WERI-Rb-1 (cell line): ENCODE measurements around the gene INHBE.

Experiments used
- DNase-seq: peaks from one replicate; pipeline ENCODE4 v3.0.0-alpha.2; 2020
- H3K27ac ChIP-seq: fragments of 250-450 bp; sonication (Bioruptor Pico); 2 replicates; pipeline ENCODE4 v1.5.1; 2020; ENCODE audit warnings: mild to moderate bottlenecking, moderate library complexity
- H3K27me3 ChIP-seq: fragments of 250-450 bp; sonication (Bioruptor Pico); 2 replicates; pipeline ENCODE4 v1.5.1; 2021; ENCODE audit warnings: mild to moderate bottlenecking, low read depth, moderate library complexity; ENCODE audit not compliant: insufficient read depth, severe bottlenecking
- H3K36me3 ChIP-seq: fragments of 250-450 bp; sonication (Bioruptor Pico); 2 replicates; pipeline ENCODE4 v1.5.1; 2020; ENCODE audit warnings: mild to moderate bottlenecking, moderate library complexity
- H3K4me3 ChIP-seq: 2 replicates; pipeline ENCODE4 v1.5.1; 2011; ENCODE audit warnings: low read depth, mild to moderate bottlenecking, control low read depth, low read length
- H3K9me3 ChIP-seq: fragments of 250-450 bp; sonication (Bioruptor Pico); 2 replicates; pipeline ENCODE4 v1.5.1; 2021; ENCODE audit warnings: mild to moderate bottlenecking, moderate library complexity; ENCODE audit not compliant: severe bottlenecking
- TF ChIP-seq, protein P1 (sequence below): IDR thresholded peaks from 2 replicates; pipeline ENCODE4 v1.5.1; 2011; ENCODE audit warnings: low read depth, mild to moderate bottlenecking, control low read depth, inconsistent platforms, low read length

Gene INHBE

DNA sequence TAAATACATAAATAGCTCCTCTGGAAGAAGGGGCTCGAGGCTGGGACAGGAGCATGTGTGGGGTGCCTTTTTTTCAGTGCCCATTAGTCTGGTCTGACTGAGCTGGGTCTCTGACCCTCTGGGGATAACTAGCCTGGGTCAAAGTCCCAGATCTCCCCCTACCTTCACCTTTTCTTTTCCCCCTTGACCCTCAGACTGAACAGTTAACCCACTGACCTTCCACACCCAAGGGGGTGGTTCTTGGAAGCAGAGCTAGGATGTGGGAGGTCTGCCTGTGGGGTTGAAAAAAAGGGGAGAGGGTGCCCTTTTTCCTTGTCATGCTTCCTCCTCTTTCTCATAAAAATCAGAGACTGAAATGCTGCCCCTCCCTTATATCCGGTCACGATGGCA, 3.6 kb downstream of the INHBE start:
- Histone ChIP-seq H3K4me3 (peak overlapping the region; percentile 23), H3K27ac (peak overlapping the region; percentile 100), H3K36me3 (peaks cover 27% of the 10 kb centered on the region), H3K27me3 (peaks cover 2% of the 10 kb centered on the region), H3K9me3 (no peaks in the 10 kb centered on the region)
- no peak for DNase-seq
- TF ChIP-seq, protein P1, sequence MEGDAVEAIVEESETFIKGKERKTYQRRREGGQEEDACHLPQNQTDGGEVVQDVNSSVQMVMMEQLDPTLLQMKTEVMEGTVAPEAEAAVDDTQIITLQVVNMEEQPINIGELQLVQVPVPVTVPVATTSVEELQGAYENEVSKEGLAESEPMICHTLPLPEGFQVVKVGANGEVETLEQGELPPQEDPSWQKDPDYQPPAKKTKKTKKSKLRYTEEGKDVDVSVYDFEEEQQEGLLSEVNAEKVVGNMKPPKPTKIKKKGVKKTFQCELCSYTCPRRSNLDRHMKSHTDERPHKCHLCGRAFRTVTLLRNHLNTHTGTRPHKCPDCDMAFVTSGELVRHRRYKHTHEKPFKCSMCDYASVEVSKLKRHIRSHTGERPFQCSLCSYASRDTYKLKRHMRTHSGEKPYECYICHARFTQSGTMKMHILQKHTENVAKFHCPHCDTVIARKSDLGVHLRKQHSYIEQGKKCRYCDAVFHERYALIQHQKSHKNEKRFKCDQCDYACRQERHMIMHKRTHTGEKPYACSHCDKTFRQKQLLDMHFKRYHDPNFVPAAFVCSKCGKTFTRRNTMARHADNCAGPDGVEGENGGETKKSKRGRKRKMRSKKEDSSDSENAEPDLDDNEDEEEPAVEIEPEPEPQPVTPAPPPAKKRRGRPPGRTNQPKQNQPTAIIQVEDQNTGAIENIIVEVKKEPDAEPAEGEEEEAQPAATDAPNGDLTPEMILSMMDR, result no peak

DNA sequence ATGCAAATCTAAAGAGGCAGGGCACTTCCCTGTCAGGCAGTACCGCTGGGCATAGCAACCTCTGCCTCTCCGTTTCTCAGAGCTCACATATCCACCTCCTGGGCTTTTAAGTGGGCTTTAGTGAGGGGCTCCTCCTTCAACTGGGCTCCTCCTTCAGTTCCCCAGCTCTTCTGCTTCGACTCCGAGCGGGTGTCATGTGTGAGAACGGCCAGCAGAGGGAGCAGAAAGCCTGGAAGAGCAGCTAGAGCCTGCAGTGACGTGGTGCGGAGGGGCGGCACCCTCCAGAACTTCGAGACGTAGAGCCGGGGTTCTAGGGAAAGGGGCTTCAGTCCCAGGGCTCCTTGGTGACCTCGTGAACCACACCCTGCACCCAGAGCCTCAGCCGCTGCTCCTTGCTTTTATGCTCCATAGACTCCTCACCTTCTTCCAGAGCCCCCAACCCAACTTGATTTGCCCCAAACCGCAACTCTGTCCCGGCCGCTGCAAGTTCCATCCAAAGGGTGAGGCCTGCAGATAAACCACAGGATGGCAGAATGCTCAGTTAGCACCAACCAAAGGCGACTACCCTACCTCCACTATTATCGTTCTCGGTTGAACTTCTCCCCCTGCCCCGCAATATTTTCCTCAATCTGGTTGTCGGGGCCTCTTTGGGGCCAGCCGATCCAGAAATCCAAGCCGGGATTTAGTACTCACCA, 4.1 kb downstream of the INHBE start:
- Histone ChIP-seq H3K9me3 (no peaks in the 10 kb centered on the region), H3K27ac (peak overlapping the region; percentile 100), H3K27me3 (peaks cover 2% of the 10 kb centered on the region), H3K4me3 (peak overlapping the region; percentile 48), H3K36me3 (peaks cover 27% of the 10 kb centered on the region)
- DNase-seq, result peak; percentile 97
- TF ChIP-seq, protein P1, result peak; percentile 85

DNA sequence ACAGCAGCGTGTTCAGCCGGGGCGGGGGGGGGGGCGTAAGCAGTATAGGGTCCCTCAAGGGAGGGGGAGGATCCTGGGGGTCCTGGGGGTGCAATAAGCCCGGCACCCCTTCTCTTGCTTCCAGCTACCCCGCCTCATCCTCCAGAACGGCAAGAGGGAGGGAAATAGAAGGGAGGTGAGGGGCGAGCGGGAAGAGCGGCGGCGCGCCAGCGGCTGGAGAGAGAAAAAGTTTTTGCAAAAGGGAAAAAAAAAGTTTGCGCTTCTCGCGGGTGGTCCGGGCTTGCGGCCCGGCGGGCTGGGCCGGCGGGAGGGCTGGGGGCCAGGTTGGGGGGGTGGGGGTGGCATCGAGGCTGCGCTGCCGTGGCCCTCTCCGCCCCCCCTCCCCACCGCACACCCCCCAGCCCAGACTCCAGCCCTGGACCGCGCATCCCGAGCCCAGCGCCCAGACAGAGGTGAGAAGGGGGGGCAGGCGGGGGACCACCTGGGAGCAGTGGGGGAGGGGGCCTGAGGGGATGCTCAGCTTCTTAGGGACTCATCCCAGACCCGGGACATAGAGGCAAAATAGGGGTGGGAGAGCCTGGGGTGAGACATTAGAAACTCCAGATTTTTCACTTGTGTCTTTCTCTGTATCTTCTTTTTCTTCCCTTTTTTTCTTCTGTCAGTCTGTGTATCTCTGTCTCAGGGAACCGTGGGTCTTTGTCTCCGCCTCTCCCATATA, 4.8 kb downstream of the INHBE start, which contains the start of gene GLI1:
TSS of gene GLI1 (plus strand) at position 36 of the 718 bp plus-strand sequence. CDS start 3,907 bp downstream, outside the sequence.
- TF ChIP-seq, protein P1, result no peak
- peak within 1 kb of the TSS; percentile 48 for H3K4me3 ChIP-seq
- peak within 1 kb of the TSS; percentile 100 for H3K27ac ChIP-seq
- H3K36me3 ChIP-seq, result peaks cover 27% of the 10 kb centered on the region
- DNase-seq, result no peak
- H3K27me3 ChIP-seq, result peaks cover 2% of the 10 kb centered on the region
- no peaks in the 10 kb centered on the region for H3K9me3 ChIP-seq

DNA sequence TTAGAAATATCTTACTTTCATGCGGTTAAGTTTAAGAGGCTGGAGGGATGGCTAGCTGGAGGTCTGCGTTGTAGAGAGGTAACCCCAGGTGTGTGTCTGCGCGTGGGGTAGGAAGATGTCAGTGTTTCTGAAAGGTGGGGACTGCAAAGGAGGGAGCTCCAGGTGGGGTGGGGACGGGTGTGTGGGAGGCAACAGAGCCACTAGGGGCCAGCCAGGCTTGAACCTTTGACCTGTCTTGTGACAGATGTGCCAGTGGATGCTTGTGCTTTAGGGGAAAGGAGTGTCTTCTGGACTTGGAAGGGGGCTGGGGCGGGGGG, 5.3 kb downstream of the INHBE start:
- Histone ChIP-seq H3K4me3 (peak overlapping the region; percentile 21), H3K36me3 (peaks cover 27% of the 10 kb centered on the region), H3K27ac (no peak overlapping the region), H3K9me3 (no peaks in the 10 kb centered on the region), H3K27me3 (peaks cover 2% of the 10 kb centered on the region)
- TF ChIP-seq, protein P1, result no peak
- DNase-seq, result no peak

DNA sequence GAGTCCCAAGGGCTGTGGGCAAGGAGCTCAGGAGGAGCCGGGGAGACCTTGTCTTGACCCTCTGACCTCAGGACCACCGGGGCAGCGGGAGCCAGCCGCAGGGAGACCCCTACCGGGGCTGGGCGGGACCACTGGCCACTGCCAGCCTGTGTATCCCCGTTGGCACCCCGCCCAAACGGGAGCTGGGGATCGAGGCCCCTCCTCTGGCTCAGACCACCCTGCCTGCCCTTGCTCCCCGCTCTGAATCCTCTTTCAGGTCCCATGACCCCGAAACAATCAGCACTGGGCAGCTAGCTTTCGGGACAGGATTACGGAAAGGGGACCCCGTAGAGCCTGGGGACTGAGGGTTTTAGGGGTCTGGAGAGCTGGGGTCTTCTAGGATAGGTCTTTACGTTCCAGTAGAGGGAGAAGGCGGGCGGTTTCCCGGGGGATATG, 5.8 kb downstream of the INHBE start:
- Histone ChIP-seq H3K27ac (peak overlapping the region; percentile 25; the same call in 1 of the 2 replicates), H3K36me3 (peaks cover 27% of the 10 kb centered on the region), H3K4me3 (peak overlapping the region; percentile 74), H3K9me3 (no peaks in the 10 kb centered on the region), H3K27me3 (peaks cover 2% of the 10 kb centered on the region)
- DNase-seq, result no peak
- TF ChIP-seq, protein P1, result peak; percentile 21; the same call in 1 of the 2 replicates
